AG04450 (cell line): ENCODE results near the gene SLC25A15. TPM values are rescaled to one million over a fixed set of nuclear protein-coding genes. Genes with fewer than 3 reads are reported as not detected.
"Not testable (repeated sequence)": the region's sequence is repeated elsewhere in the genome, so short reads cannot be mapped to it uniquely, and the experiment has no call there.

Experiments used
- CTCF ChIA-PET: fragments of 300-600, 350-600 bp; formaldehyde crosslinking; extraction: SDS; loops from one replicate; lab custom pipeline; 2022; ENCODE audit warnings: antibody characterized with exemption, inconsistent platforms; lab: Charles Lee
- POLR2A ChIA-PET: fragments of 350-600 bp; formaldehyde crosslinking; extraction: SDS; loops from one replicate; lab custom pipeline; 2021; ENCODE audit warnings: antibody characterized with exemption, inconsistent platforms; lab: Yijun Ruan, JAX
- DNase-seq: peaks from one replicate; pipeline ENCODE4 v3.0.0-alpha.2; 2011; ENCODE audit warnings: low read depth, low spot score
- H3K27ac ChIP-seq: one replicate; pipeline ENCODE4 v1.5.1; 2012; ENCODE audit warnings: low read depth, low read length, control low read depth
- H3K27me3 ChIP-seq: one replicate; pipeline ENCODE4 v1.6.0; 2012; ENCODE audit warnings: low read length; ENCODE audit not compliant: control insufficient read depth, insufficient read depth
- H3K4me3 ChIP-seq: 2 replicates; pipeline ENCODE4 v1.5.1; 2011; ENCODE audit warnings: mild to moderate bottlenecking, low read depth, low read length, control low read depth
- H3K9me3 ChIP-seq: 2 replicates; pipeline ENCODE4 v1.5.1; 2012; ENCODE audit warnings: low read length; ENCODE audit not compliant: control insufficient read depth, insufficient read depth
- CTCF ChIP-seq: IDR thresholded peaks from 2 replicates; pipeline ENCODE4 v1.5.1; 2011; ENCODE audit warnings: low read depth, low read length, control low read depth, inconsistent platforms
- polyA plus RNA-seq: library from polyadenylated mRNA; depleted of rRNA; stranded (reverse); fragments of >200 nt; gene quantifications from 2 replicates; pipeline ENCODE4 v1.2.3, GENCODE V29; 2011; rRNA removed
- small RNA-seq: library from RNA; depleted of rRNA; stranded (forward); fragments of <200 nt; gene quantifications from one replicate; pipeline ENCODE3, GENCODE V24; 2012; ENCODE audit warnings: low read depth; ENCODE audit not compliant: insufficient read length

The SLC25A15 gene
- polyA plus RNA-seq, 1 experiment, result 9.9 TPM

DNA sequence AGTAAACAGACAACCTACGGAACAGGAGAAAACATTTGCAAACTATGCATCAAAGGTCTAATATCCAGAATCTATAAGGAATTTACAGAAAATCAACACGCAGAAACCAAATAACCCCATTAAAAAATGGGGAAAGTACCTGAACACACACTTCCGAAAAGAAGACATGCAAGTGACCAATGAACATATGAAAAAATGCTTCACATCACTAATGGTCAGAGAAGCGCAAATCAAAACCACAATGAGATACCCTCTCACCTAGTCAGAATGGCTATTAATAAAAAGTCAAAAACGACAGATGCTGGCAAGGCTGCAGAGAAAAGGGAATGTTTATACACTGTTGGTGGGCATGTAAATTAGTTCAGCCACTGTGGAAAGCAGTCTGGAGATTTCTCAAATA is 29.5 kb downstream of the SLC25A15 start:
- H3K9me3 ChIP-seq, result no peaks in the 10 kb centered on the region
- ChIA-PET CTCF (no interaction called here), POLR2A (no interaction called here)
- DNase-seq, result no peak
- no peak for TF ChIP-seq CTCF
- H3K27me3 ChIP-seq, result no peaks in the 10 kb centered on the region
- no peak overlapping the region for H3K27ac ChIP-seq
- no peak overlapping the region for H3K4me3 ChIP-seq

- H3K27ac ChIP-seq, result no peak overlapping the region
- TF ChIP-seq CTCF, result no peak
- H3K9me3 ChIP-seq, result no peaks in the 10 kb centered on the region
- CTCF ChIA-PET, result no interaction called here
- no peak overlapping the region for H3K4me3 ChIP-seq
- no peaks in the 10 kb centered on the region for H3K27me3 ChIP-seq
- POLR2A ChIA-PET, result no interaction called here
- no peak for DNase-seq
Observed at GRCh38 chr13:40819797-40820315, 30.4 kb downstream of the SLC25A15 start.

GRCh38 chr13:40839725-40840124 is 50.3 kb downstream of the SLC25A15 start:
- H3K9me3 ChIP-seq, H3K4me3 ChIP-seq, H3K27ac ChIP-seq, CTCF ChIA-PET, H3K27me3 ChIP-seq, POLR2A ChIA-PET, DNase-seq: not testable (repeated sequence)

DNA sequence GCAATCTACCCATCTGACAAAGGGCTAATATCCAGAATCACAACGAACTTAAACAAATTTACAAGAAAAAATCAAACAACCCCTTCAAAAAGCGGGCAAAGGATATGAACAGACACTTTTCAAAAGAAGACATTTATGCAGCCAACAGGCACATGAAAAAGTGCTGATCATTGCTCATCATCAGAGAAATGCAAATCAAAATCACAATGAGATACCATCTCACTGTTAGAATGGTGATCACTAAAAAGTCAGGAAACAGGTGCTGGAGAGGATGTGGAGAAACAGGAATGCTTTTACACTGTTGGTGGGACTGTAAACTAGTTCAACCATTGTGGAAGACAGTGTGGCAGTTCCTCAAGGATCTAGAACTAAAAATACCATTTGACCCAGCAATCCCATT is 51.5 kb downstream of the SLC25A15 start:
- H3K27ac ChIP-seq, CTCF ChIA-PET, POLR2A ChIA-PET, DNase-seq, H3K9me3 ChIP-seq, H3K4me3 ChIP-seq, H3K27me3 ChIP-seq: not testable (repeated sequence)

Small RNA genes within 50 kb of the gene (small RNA-seq; reads per million reads assigned to genes)
- gene MIR621, result not detected

Other genes with a start within 250 kb of the SLC25A15 start
- gene FOXO1, start 123.0 kb upstream of the SLC25A15 start, polyA plus RNA-seq, result 0.12 and 0.19 TPM in 2 replicates
- 16.5 and 22.8 TPM in 2 replicates for gene MRPS31, start 18.4 kb upstream of the SLC25A15 start, polyA plus RNA-seq
- gene ELF1, start 229.7 kb downstream of the SLC25A15 start, polyA plus RNA-seq, result 37.8 and 46.8 TPM in 2 replicates